GM19328 (cell line): ENCODE data around the gene ENDOD1.

Experiments
- ATAC-seq: cut with Tn5 transposase; IDR thresholded peaks from one replicate; pipeline ENCODE4 v1.9.1; 2021; ENCODE audit warnings: mild to moderate bottlenecking, moderate library complexity; ENCODE audit not compliant: unreplicated experiment

ENDOD1 gene

GRCh38 chr11:95165638-95166037 is 76.0 kb downstream of the ENDOD1 start:
- ATAC-seq = no peak

GRCh38 chr11:95166781-95167180 is 77.1 kb downstream of the ENDOD1 start:
- ATAC-seq = no peak

GRCh38 chr11:95170294-95170693 is 80.6 kb downstream of the ENDOD1 start:
- no peak for ATAC-seq

- no peak for ATAC-seq
Observed at GRCh38 chr11:95175818-95176380, 86.3 kb downstream of the ENDOD1 start.
